ENCODE measurements around the gene ZNF684.
"Not testable (repeated sequence)": the region's sequence is repeated elsewhere in the genome, so short reads cannot be mapped to it uniquely, and the experiment has no call there.

Gene ZNF684

GRCh38 chr1:40531381-40532061, at the start of gene ZNF684:
Gene ZNF684, plus strand, starts transcription at chr1:40531637. Its CDS starts 1,530 bp downstream, at chr1:40533167.
- POLR2A ChIA-PET (ENCODE audit: low non-redundant PET) = interaction anchor here (0.6 kb wide), 2 partner anchors 15 to 148 kb away, joined by 3 read pairs; no protein-coding TSS in a partner anchor
- CTCF ChIA-PET = interaction anchor here (1.0 to 1.3 kb wide), 2 partner anchors 26 to 61 kb away, joined by 4 to 5 read pairs; no protein-coding TSS in a partner anchor

GRCh38 chr1:40495315-40495903, 36.0 kb upstream of the ZNF684 start:
- no peak overlapping the region for H3K27ac ChIP-seq
- POLR2A ChIA-PET (ENCODE audit: low non-redundant PET) = no interaction called here
- CTCF ChIA-PET = interaction anchor here (0.5 kb wide), 1 partner anchor 12 kb away, joined by 6 read pairs; no protein-coding TSS in a partner anchor
- no peak for TF ChIP-seq CTCF (conservative IDR thresholded peaks at IDR 0.05; ENCODE audit: low read depth)
- no peak for DNase-seq (ENCODE audit: low spot score)

More at GRCh38 chr1:40531381-40532061, at the start of gene ZNF684:
- no peak for TF ChIP-seq CTCF (conservative IDR thresholded peaks at IDR 0.05; ENCODE audit: low read depth)
- H3K27ac ChIP-seq = peak within 1 kb of the TSS; percentile 82
- peak; percentile 96 for DNase-seq (ENCODE audit: low spot score)

GRCh38 chr1:40502651-40503050, 28.8 kb upstream of the ZNF684 start:
- POLR2A ChIA-PET (ENCODE audit: low non-redundant PET); H3K27ac ChIP-seq; DNase-seq (ENCODE audit: low spot score): not testable (repeated sequence)
- CTCF ChIA-PET = interaction anchor here (0.5 to 0.6 kb wide), 2 partner anchors 31 to 55 kb away, joined by 3 read pairs; no protein-coding TSS in a partner anchor

- ChIA-PET CTCF (interaction anchor here (0.6 kb wide), 2 partner anchors 180 to 818 kb away, joined by 3 read pairs; no protein-coding TSS in a partner anchor), POLR2A (ENCODE audit: low non-redundant PET) (interaction anchor here (0.8 kb wide), 1 partner anchor 54 kb away, joined by 3 read pairs; no protein-coding TSS in a partner anchor)
- H3K27ac ChIP-seq = peak overlapping the region; percentile 78
- no peak for TF ChIP-seq CTCF (conservative IDR thresholded peaks at IDR 0.05; ENCODE audit: low read depth)
- no peak for DNase-seq (ENCODE audit: low spot score)
Measured at GRCh38 chr1:40507973-40508372, 23.5 kb upstream of the ZNF684 start.

GRCh38 chr1:40508375-40509341, 22.8 kb upstream of the ZNF684 start, which contains the start of gene EXO5:
Gene EXO5, plus strand, starts transcription at chr1:40508767. Its CDS starts 5,778 bp downstream, at chr1:40514545.
- no peak for TF ChIP-seq CTCF (conservative IDR thresholded peaks at IDR 0.05; ENCODE audit: low read depth)
- CTCF ChIA-PET = interaction anchor here (0.6 kb wide), 1 partner anchor 817 kb away, joined by 3 read pairs; no protein-coding TSS in a partner anchor
- POLR2A ChIA-PET (ENCODE audit: low non-redundant PET) = interaction anchor here (0.6 to 0.8 kb wide), 2 partner anchors 55 to 240 kb away, joined by 3 to 5 read pairs; no protein-coding TSS in a partner anchor
- peak within 1 kb of the TSS; percentile 78 for H3K27ac ChIP-seq
- peak; percentile 58 for DNase-seq (ENCODE audit: low spot score)

- H3K27ac ChIP-seq = no peak overlapping the region
- DNase-seq (ENCODE audit: low spot score) = no peak
- no peak for TF ChIP-seq CTCF (conservative IDR thresholded peaks at IDR 0.05; ENCODE audit: low read depth)
- ChIA-PET POLR2A (ENCODE audit: low non-redundant PET) (no interaction called here), CTCF (interaction anchor here (0.6 kb wide), 1 partner anchor 63 kb away, joined by 3 read pairs; no protein-coding TSS in a partner anchor)
Measured at GRCh38 chr1:40519517-40519916, 11.9 kb upstream of the ZNF684 start.

Measured in RWPE1 (cell line).